ENCODE data around the gene SIRT3. TPM values are rescaled to one million over a fixed set of nuclear protein-coding genes. Genes with fewer than 3 reads are reported as not detected.

Gene SIRT3
- total RNA-seq, 6 experiments from 2014 or later: 9.2 to 22.0 (median 15.5) TPM

- DNase-seq (peak in 1 of 3 donors; percentile 30), ATAC-seq (no peak)
- 84% methylated on average over 4 of the region's 16 CpGs for WGBS (ENCODE audit: insufficient coverage, low coverage, low lambda C conversion rate, missing lambda C conversion rate)
- Histone ChIP-seq H3K27me3 (no peaks in the 10 kb centered on the region), H3K4me1 (peaks cover 0 to 25% (median 13%) of the 10 kb centered on the region in 4 donors), H3K27ac (no peak overlapping the region), H3K9me3 (no peaks in the 10 kb centered on the region), H3K4me3 (peak overlapping the region in 2 of 3 donors; percentile 95 to 99), H3K36me3 (peaks cover 0 to 25% (median 4%) of the 10 kb centered on the region in 4 donors)
- intact Hi-C loops (cut with DNase I): no loop called here
- no peak for TF ChIP-seq POLR2A (IDR thresholded peaks at IDR 0.05)
- no peak for TF ChIP-seq CTCF (IDR thresholded peaks at IDR 0.05)
These were observed 30.7 kb downstream of the SIRT3 start for GRCh38 chr11:205221-206001.

GRCh38 chr11:204587-205109 lies 31.5 kb downstream of the SIRT3 start:
- Histone ChIP-seq H3K27me3 (no peaks in the 10 kb centered on the region), H3K4me3 (no peak overlapping the region), H3K27ac (no peak overlapping the region), H3K9me3 (no peaks in the 10 kb centered on the region), H3K4me1 (peaks cover 0 to 20% (median 10%) of the 10 kb centered on the region in 4 donors), H3K36me3 (peaks cover 0 to 17% (median 4%) of the 10 kb centered on the region in 4 donors)
- intact Hi-C loops (cut with DNase I): loop anchor here in 1 of 2 donors (5.0 kb wide), 1 partner anchor 43 kb away; no protein-coding TSS in a partner anchor
- WGBS (ENCODE audit: insufficient coverage, low coverage, low lambda C conversion rate, missing lambda C conversion rate): 76% methylated on average over 5 of the region's 12 CpGs
- peak in 1 of 3 donors; percentile 45 for DNase-seq
- TF ChIP-seq CTCF (IDR thresholded peaks at IDR 0.05) (no peak), POLR2A (IDR thresholded peaks at IDR 0.05) (no peak)
- no peak for ATAC-seq

GRCh38 chr11:203945-204586 lies 32.1 kb downstream of the SIRT3 start:
- peaks cover 0 to 17% (median 4%) of the 10 kb centered on the region in 4 donors for H3K36me3 ChIP-seq
- no peak overlapping the region for H3K4me3 ChIP-seq
- no peak overlapping the region for H3K27ac ChIP-seq
- no peaks in the 10 kb centered on the region for H3K27me3 ChIP-seq
- no peaks in the 10 kb centered on the region for H3K9me3 ChIP-seq
- ATAC-seq (no peak), DNase-seq (no peak)
- TF ChIP-seq POLR2A (IDR thresholded peaks at IDR 0.05): no peak
- TF ChIP-seq CTCF (IDR thresholded peaks at IDR 0.05): no peak
- H3K4me1 ChIP-seq: peaks cover 0 to 14% (median 8%) of the 10 kb centered on the region in 4 donors
- WGBS (ENCODE audit: insufficient coverage, low coverage, low lambda C conversion rate, missing lambda C conversion rate): 79% methylated on average over 2 of the region's 4 CpGs
- intact Hi-C loops (cut with DNase I): loop anchor here in 1 of 2 donors (5.0 kb wide), 1 partner anchor 43 kb away; no protein-coding TSS in a partner anchor

GRCh38 chr11:203056-203944 lies 32.8 kb downstream of the SIRT3 start:
- ATAC-seq (no peak), DNase-seq (peak in 1 of 3 donors; percentile 42)
- Histone ChIP-seq H3K36me3 (peaks cover 0 to 17% (median 4%) of the 10 kb centered on the region in 4 donors), H3K9me3 (no peaks in the 10 kb centered on the region), H3K27ac (no peak overlapping the region), H3K4me1 (peaks cover 0 to 14% (median 8%) of the 10 kb centered on the region in 4 donors), H3K4me3 (no peak overlapping the region), H3K27me3 (no peaks in the 10 kb centered on the region)
- TF ChIP-seq POLR2A (IDR thresholded peaks at IDR 0.05): no peak
- intact Hi-C loops (cut with DNase I): loop anchor here in 1 of 2 donors (5.0 kb wide), 1 partner anchor 44 kb away; no protein-coding TSS in a partner anchor
- 87% methylated on average over 3 of the region's 7 CpGs for WGBS (ENCODE audit: insufficient coverage, low coverage, low lambda C conversion rate, missing lambda C conversion rate)
